HG02938 (cell line): ENCODE results near the gene PROZ.

ENCODE experiments used
- ATAC-seq: cut with Tn5 transposase; IDR thresholded peaks from one replicate; pipeline ENCODE4 v1.9.1; 2021; ENCODE audit warnings: mild to moderate bottlenecking, moderate library complexity; ENCODE audit not compliant: unreplicated experiment

The PROZ gene

DNA sequence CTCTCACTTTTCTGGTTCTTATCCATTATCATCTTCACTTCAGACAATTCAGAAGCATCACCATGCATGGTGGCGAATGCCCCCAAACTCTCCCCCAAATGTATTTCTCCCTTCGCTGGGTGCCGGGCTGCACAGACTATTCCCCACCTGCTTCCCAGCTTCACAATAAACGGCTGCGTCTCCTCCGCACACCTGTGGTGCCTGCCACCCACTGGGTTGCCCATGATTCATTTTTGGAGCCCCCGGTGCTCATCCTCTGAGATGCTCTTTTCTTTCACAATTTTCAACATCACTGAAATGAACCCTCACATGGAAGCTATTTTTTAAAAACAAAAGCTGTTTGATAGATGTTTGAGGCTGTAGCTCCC is 38.6 kb upstream of the PROZ start:
- no peak for ATAC-seq

DNA sequence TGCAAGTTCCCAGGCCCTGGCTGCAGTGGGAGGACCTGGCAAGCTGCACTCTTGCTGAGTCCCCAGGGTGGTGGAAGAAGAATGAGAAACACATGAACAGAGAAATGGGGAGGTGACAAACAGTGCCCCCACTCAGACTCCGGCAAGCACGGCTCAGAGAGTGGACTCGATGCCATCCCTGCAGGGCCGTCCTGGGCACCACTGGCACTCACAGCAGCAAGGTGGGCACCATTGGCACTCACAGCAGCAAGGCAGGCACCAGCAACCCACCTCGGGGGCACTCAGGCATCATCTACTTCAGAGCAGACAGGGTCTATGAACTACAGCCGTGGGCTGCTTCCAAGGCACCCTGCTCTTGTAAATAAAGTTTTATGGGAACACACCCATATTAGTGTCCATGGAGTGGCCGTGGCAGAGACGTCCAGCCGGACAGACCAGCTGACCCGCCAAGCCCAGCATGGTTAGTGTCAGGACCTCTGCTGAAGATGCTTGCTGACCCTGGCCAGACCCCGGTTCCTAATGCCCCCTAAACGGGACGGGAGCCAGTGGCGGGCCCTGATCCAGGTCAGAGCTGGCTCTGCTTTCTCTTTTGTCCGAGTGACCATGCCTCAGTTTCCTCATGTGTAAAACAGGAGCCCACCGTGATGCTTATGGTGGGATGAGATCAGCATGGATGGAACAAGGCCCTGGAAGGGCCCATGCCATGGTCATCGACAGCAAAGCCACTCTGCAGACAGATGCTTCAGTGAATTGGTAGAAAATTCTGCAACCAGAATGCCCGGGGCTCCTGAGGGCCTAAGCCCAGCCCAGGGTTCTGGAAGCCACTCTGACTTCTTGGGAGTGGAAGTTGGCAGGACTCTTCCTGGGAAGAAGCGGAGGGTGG is 37.9 kb upstream of the PROZ start:
- no peak for ATAC-seq

DNA sequence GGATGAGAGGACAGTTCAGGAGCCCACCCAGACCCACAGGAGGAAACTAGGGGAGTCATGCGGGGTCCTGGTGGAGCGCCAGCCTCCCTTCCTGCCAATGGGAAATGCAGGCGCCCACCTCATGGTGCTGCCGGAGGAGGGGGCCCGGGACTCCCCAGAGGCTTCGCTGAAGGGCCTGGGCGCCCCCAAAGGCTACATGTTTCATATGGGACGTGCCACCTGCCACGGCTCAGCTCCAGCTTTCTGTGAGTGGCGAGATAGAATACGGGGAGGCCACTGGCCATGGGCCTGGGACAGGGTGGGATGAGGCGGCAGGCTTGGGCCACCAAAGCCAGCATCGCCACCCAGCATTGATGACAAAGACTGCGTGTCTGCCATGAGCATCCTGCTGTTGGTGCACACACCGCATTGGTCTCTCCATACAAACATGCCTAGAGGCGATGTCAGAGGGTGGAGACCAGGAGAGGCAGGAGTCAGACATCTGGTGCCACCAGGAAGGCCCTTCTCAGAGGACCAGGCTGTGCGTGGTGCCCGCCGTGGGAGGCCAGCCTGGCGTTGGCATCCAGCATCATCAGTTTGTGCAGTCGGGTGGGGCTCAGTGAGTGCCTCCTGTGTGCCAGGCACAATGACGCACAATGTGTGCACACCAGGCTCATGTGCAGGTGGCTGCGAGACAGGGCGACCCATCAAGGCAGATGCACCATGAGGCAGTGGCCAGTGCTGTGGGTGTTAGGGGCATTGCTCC is 37.1 kb upstream of the PROZ start:
- ATAC-seq = no peak

DNA sequence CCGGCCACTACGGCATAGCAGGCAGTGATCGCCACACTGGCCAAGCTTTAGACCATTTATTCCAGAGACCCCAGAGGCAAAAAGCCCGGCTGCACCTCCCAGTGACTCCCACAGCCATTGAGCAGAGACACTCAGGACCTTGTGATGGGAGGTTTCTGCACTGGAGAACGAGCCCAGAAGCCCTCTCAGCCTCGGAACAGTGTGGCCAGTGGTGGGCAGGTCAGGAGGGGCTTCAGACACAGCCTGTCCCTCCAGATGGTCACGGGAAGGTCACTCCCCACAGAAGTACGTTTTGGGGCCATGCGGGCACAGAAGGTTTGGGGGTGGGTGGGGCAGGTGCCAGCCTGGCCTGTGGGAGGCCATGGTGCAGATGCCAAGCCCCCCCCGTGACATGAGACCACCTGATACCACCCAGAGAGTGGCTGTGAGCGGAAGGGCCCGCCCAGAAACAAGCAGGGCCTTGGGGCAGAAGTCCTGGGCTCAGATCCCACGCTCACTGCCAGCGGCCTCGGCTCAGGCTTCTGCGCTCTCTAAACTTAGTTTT is 36.4 kb upstream of the PROZ start:
- no peak for ATAC-seq

DNA sequence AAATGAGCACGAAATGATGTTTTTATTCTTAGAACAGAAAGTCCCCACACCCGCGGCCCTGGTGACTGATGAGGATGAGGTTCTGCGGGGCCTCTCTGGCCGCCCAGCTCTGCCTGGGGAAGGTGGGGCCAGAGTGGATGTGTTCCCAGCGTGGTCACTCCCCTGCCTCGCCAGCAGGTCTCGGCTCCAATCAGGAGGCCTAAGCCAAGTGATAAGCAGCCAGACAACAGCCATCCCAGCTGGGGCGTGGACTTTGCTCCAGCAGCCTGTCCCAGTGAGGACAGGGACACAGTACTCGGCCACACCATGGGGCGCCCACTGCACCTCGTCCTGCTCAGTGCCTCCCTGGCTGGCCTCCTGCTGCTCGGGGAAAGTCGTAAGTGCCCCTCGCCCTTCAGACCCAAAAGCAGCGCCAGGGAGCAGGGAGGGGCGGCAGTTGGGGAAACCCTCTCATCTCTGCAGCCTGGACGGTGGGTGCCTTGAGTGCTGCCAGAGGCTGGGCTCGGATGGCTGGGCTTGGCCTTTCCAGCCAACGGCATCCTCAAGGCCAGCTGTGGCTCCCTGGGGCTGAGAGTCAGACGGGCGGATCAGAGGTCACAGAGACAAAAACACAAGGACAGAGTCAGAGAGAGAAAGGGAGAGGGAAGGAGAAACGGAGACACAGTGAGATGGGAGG is 35.8 kb upstream of the PROZ start, which contains the start of gene F10:
Gene F10, plus strand, starts transcription at position 250 of the 676 bp plus-strand sequence. Its CDS starts 57 bp downstream, at position 307.
- ATAC-seq = no peak

DNA sequence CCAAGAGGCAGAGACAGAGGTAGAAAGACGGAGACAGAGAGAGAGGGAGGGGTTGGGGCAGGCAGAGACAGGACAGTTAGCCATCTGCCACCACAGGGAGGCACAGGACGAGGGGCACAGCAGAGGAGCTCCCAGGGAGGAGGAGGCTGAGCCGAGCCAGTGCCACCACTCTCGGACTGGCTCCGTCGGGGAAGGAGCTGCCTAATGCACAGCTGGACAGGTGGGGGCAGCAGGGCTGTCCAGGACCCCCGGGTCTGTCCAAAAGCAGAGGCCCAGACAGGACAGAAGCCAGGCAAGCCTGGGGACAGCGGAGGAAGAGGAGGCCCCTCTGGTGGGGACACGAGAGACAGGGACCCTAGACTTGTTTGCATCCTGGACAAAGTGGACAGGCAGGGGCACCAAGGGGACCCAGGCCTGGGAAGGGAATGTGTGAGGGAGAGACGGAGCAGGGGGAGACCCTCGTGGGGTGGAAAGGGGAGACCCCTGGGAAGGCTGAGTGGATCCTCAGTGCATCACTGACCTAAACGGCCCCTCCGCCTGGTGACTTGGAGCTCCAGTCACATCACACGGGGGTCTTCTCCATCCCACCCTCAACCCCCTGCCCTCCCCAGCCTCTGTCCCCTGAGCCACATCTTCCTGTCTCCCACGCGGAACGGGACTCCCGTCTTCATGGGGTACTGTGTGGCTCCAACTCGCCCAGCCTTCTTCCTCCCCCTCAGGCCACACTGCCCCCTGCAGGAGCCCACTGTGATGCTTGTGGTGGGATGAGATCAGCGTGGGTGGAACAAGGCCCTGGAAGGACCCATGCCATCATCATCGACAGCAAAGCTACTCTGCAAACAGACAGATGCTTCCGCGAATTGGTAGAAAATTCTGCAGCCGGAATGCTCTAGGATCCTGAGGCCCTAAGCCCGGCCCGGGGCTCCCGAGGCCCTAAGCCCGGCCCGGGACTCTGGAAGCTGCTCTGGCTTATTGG is 34.9 kb upstream of the PROZ start:
- no peak for ATAC-seq

DNA sequence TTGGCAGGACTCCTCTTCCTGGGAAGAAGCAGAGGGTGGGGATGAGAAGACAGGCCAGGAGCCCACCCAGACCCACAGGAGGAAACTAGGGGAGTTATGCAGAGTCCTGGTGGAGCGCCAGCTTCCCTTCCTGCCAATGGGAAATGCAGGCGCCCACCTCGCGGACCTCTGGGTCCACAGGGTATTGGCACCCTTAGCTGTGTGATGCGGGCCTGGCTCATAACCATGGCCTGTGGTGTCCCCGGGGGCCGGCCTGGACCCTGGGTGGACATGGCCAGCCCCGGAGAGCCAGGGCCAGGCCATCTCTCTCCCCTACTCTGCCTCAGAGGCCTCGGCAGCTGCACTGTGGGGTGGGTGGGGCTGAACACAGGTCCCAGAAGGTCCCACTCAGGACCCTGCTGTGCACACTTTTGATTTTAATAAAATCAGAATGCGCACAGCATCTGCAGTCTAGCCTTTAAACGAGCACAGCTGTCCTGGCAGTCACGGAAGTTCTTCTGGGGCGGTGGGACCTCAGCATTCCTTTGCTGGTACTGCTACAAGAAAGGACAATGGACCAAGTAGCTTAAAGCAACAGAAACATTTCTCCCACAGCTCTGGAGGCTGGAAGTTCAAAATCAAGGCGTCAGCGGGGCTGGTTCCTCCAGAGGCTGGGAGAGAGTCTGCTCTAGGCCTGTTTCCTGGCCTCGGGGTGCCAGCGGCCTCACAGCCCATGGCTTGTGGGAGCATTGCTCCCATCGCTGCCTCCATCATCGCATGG is 34.1 kb upstream of the PROZ start:
- ATAC-seq = no peak

DNA sequence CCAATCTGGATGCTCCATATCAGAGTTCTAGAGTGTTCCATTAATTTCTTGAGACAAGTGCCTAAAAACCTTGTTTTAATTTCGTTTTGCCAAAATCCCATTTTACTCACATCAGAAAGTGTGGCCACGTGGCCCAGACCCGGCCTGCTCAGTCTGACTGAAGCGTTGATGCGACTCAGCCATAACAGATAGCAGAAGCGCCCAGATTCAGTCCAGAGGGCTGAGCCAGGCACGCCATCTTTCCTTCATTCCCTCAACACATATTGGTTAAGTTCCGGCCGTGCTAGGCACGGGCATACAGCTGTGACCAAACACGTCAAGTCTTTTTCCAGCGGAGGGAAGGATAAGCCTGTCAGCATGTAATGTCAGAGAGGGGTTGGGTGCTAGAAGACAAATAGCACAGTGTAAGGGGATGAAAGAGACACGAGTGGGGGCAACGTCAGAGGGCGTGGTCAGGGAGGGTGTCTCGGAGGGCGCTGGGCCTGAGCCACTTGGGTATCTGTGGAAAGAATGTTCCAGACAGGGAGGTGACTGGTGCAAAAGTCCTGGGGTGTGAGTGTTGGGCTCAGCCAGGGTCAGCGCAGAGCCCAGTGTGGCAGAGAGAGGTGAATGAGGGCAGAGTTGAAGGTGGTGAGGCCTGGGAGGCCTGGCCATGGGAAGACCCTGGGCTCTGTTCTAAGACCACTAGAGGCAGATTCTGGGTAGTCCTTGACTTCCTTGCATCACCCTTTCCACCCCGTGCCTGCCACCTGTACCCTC is 32.8 kb upstream of the PROZ start:
- ATAC-seq = no peak

DNA sequence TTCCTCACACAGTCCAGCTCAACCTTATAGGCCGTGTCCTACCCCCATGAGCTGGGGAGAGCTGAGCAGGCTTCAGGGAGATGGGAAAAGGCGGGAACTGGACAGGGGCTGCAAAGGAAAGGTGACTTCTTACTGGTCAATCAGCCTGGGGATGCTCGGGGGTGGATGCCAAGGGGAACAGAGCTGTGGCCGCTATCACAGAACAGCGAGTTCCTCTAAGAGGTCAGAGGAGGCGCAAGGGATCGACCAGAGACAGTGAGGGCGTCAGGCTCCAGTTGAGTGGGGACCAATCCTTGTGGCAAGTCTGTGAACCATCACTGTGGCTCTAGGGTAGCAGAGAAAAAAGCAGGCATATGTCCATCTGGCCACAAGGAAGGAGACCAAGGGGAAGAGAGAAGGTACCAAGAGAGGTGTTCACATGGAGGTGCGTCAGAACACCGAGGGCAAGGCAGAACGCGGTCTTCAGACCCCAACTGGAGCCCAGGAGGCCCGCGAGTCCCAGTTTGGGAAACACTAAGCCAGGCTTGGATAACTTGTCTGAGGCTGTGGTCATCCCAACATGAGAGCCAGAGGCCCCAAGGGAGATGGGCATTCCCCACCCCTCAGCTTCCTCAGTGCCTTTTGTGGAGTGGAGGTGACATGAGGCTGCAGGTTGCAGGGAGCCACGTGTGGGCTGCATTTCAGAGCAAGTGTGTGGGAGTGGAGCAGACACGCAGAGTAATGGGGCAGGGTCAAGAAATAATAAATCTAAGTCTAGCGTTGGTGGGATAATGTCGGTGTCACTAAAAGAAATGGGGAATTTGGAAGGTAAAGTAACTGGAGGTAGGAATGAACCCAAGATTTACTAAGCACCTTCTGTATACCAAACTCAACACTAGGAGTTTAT is 31.9 kb upstream of the PROZ start:
- no peak for ATAC-seq

DNA sequence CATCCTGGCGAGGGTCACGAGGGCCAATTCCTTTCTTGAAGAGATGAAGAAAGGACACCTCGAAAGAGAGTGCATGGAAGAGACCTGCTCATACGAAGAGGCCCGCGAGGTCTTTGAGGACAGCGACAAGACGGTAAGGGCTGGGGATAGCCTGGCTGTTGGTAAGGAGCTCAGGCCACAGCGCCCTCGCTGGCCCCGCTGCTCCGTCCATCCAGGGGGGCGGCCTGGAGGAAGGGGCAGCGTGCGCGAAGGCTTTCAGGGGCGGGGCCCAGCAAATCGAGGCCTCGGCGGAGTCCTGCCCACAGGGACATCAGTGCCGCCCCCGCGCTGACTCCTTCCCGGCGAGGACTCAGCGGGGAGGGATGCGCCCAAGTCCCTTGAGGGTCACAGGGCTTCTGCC is 29.0 kb upstream of the PROZ start:
- no peak for ATAC-seq

DNA sequence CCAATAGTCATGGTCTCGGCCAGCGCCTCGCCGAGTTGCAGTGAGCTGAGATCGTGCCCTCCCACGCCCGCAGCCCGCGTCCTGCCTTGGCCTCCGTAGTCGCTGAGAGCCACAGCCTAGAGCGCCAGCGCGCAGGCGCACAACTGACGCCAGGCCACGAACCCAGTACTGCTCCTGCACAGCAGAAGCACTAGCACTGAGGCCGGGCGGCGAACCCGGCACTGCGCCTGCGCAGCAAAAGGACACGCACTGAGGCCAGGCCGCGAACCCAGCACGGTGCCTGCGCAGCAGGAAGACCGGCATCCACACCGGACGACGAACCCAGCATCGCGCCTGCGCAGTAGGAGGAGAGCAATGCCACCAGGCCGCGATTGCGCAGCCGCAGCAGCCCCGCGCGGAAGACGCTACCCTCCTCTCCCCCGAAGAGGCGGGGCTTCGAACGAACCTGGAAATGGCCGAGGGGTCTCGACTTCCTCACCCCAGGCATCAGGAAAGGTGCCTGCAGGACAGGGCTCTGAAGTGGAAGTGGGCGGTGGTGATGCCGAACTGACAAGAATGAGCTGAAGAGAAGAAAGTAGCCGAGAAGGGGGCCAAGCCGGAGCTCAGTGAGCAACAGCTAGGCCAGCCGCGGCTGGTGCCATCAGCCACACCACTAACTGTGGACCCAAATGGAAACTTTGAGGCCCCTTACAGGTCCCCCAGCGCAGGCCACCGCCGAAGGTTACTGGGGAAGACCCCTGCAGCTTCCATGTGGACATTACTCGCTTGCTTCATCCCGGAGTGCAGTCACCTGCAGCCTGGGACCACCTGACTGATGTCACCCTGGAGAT is 28.3 kb upstream of the PROZ start:
- no peak for ATAC-seq

DNA sequence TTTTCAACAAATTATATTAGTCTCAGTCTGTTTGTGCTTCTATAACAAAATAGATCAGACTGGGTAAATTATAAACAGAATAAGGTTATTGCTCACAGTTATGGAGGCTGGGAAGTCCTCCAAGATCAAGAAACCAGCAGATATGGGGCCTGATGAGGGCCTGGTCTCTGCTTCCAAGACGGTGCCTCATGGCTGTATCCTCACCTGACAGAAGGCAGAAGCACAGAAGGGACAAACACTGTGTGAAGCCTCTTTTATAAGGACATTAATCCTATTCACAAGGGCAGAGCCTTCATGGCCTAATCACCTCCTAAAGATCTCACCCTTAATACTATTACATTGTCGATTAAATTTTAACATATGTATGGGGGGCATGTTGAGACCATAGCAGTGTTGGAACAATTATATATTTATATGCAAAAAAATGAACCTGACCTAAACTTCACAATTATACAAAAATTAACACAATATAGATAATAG is 23.1 kb upstream of the PROZ start:
- no peak for ATAC-seq

DNA sequence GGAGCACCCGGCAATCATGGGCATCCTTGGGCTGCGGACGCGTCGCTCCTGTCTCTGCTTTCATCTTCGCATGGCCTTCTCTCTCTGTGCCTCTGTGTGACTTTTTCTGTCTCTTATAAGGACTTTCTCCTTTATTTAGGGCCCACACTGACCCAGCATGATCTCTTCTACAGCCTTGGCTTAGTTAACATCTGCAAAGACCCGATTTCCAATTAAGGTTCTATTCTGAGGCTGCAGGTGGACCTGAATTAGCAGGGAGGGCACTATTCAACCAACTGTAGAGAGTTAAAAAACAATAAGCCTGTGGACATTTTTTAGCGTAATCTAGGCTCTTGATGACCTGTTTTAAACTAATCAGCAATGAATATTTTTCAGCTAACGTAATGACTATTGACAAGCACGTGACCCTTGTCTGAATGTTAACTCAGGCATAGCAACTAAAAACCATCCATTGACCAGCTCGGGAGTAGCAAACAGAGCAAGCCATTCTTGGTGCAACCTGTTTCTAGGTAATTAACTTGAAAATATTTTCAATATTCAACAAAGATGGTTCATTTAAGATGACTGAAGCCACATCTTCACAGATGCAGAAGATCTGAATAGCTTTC is 20.7 kb upstream of the PROZ start:
- no peak for ATAC-seq

DNA sequence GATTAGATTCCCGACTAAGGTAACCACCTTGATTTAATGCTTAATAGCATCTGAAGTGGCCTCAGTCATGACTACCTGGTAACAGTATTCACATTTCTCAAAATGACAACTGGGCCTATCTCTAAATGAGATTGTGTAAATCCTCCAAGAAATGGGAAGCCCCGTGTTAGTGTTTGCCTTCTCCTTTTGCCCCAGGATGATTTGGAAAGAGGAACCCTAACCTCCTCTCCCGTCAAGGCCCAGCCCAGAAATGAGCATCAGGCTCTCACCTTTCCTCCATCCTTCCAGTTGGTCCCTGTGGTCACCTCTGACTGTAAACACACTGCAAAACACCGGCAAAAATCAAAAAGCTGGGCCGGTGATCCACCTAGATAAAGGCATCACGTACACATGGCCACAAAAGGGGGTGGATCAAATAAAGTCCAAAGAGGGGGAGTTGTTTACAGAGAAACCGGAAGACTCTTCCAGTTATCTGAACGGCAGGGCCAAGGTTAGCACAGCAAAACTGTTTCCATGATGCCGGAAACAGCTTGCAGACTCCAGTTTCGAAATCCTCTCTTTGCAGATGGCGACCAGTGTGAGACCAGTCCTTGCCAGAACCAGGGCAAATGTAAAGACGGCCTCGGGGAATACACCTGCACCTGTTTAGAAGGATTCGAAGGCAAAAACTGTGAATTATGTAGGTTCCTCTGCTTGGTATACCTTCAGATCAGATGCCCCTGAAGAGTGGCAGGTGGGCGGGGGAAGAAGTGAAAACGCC is 19.5 kb upstream of the PROZ start:
- ATAC-seq = no peak

DNA sequence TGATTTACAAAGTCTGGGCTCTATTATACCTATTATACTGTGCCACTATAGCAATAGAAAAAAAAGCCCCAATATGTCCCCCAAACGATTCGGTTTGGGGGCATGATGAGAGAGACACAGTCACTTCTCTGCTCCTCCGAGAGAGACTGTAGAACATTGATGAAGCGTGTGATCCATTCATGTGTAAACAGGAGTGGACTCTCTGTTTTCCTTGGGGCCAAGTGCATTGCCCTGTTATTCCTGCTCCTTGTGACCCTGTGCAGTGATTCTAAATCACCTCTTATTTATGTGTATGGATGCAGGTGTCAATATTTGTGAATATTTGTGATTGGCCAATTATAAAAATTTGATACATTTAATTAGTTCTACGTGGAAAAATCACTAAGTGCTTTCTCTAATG is 18.9 kb upstream of the PROZ start:
- ATAC-seq = no peak
